GM12801 (cell line): ENCODE data around the gene SHROOM3.

ENCODE experiments used
- TF ChIP-seq, protein P1 (sequence below): IDR thresholded peaks from one replicate; pipeline ENCODE4 v1.5.1; 2011; ENCODE audit warnings: control low read depth; ENCODE audit not compliant: insufficient read length; ENCODE audit errors: extremely low read depth

Gene SHROOM3

DNA sequence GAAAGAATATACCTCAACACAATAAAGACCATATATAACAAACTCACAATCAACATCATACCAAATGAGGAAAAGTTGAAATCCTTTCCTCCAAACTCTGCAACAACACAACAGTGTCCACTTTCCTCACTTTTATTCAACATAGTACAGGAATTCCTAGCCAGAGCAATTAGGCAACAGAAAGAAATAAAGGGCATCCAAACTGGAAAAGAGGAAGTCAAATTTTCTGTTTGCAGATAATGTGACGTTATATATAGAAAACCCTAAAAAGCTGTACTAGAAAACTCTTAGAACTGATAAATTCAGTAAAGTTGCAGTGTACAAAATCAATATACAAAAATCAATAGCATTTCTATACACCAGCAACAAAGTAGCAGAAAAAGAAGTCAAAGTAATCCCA lies 355.3 kb downstream of the SHROOM3 start:
- TF ChIP-seq, protein P1, sequence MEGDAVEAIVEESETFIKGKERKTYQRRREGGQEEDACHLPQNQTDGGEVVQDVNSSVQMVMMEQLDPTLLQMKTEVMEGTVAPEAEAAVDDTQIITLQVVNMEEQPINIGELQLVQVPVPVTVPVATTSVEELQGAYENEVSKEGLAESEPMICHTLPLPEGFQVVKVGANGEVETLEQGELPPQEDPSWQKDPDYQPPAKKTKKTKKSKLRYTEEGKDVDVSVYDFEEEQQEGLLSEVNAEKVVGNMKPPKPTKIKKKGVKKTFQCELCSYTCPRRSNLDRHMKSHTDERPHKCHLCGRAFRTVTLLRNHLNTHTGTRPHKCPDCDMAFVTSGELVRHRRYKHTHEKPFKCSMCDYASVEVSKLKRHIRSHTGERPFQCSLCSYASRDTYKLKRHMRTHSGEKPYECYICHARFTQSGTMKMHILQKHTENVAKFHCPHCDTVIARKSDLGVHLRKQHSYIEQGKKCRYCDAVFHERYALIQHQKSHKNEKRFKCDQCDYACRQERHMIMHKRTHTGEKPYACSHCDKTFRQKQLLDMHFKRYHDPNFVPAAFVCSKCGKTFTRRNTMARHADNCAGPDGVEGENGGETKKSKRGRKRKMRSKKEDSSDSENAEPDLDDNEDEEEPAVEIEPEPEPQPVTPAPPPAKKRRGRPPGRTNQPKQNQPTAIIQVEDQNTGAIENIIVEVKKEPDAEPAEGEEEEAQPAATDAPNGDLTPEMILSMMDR = no peak

DNA sequence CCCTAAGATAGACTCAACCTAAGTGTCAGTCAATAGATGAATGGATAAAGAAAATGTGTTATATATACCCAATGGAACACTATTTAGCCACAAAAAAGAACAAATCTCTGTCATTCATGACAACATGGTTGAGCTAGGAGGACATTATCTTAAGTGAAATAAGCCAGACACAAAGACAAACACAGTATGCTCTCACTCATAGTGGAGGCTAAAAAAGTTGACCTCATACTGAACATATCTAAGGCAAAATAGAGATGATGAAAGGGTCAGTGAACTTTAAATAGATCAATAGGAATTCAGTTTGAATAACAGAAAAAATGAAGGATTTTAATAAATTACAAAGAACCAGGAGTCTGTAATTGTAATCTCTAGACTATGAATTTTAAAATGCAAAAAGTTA lies 356.4 kb downstream of the SHROOM3 start:
- TF ChIP-seq, protein P1 = no peak

DNA sequence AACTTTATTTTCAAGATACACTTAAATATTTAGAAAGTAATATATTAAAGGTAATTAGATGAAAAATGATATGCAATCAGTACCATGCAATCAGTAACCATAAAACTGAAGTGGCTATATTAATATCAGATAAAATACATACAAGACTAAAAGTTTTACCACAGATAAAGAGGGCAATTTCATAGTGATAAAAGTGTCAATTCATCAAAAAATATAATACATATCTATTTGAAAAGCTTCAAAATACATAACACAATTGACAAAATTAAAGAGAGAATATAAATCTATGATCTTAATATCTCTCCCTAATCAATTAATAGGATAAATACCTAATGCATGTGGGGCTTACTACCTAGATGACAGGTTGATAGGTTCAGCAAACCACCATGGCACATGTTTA lies 357.4 kb downstream of the SHROOM3 start:
- TF ChIP-seq, protein P1 = no peak

DNA sequence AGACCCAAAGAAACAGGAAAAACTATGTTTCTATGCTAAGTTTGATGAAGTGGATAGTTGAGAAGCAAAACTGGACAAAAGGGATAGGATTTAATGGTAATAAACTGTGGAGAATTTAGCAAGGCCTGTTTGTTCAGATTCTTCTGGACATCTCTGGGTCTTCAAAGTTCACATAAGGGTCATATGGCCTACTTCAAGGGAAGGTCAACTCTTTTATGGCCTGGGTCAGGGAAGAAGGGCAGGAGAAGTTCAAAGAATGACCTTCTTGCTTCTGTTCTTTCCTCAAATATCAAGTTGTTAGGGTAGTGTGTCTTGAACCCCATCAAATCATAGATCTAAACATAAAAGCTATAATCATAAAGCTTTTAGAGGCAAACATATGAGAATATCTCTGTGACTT lies 360.2 kb downstream of the SHROOM3 start:
- TF ChIP-seq, protein P1 = no peak

DNA sequence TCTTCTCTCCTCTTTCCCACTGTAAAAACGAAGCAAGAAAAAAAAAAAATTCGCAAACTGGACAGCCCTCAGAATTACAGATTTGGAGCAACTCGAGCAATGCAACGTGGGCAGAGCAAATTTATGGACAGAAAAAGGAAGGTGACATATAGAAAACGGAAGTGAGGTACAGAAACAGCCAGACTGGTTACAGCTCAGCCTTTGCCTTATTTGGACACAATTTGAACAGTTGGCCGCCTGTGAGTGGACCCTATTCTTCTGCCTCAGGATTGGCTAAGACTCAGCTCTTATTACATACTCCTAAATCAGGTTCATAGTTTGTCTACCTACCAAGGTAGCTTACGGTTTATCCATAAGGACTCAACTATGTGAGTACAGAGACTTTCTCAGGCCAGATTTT lies 364.1 kb downstream of the SHROOM3 start:
- TF ChIP-seq, protein P1 = no peak

DNA sequence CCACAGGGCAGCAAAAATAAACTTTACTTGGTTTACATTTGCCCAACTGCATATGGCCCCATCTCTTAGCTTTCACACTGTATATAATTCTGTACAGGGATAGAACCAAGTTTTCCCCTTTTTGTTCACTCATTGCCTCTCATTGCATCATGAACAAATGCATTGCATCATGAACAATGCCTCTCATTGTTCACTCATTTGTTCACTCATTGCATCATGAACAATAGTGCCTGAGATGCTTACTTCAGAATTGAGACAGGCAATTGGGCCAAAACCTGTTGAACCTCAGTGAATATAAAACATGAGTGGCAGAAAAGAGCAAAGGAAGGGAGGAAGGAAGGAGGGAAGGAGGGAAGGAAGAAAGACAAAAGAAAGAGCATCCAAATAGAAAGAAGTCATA lies 364.7 kb downstream of the SHROOM3 start:
- TF ChIP-seq, protein P1 = no peak

DNA sequence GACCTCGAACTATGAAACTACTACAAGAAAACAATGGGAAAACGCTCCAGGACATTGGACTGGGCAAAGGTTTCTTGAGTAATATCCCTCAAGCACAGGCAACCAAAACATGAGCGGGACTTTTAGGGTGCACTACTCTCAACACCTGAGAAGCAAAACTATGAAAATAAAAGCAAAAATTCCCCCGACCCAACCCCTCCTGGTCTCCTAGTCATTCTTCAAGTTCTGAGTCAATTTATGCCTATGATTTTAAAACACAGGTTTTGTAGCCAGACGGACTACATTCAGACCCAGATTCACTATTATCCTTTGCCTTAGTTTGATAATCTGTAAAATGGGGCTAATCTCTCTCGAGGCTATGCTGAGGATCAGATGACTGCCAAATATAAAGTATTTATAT lies 365.9 kb downstream of the SHROOM3 start:
- TF ChIP-seq, protein P1 = no peak

DNA sequence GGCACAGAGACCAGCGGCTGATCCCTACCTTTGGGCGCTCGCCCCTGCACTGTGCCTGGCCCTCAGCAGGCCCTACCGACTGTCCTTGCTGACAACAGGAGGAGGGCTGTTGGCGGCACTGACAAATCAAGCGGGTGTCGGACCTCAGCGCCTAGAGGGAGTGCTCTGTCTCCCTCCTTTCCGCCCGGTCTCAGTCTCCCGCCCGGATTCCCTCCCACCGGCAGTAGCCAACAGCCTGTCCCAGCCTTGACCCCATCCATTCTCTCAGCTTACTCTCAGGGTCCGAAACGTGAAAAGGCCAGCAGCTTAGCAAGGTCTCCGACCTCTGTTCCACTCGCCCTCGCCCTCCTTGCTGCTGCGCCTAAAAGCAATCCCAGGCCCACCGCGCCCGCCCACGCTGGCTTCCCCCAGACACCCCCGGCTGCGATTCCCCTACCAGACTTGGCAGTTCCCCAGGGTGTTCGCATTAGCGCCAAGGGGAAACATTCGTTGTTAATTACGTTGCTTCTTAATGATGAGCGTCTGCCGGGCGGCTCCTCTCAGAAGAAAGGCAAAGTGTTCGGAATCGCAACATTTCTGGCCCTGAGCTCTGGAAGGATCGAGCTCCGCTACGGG lies 366.7 kb downstream of the SHROOM3 start:
- TF ChIP-seq, protein P1 = no peak
